Neural cell (in vitro differentiated cells): ENCODE data around the gene CACNA1I. TPM values are rescaled to one million over a fixed set of nuclear protein-coding genes. Genes with fewer than 3 reads are reported as not detected.

Experiments
- H2AFZ ChIP-seq: fragments of 200-600, 300-800 bp; sonication (generic), shearing (Covaris generic); 2 replicates; pipeline ENCODE4 v1.6.0; 2014; ENCODE audit warnings: low read depth, mild to moderate bottlenecking, antibody characterized with exemption, low read length, moderate library complexity
- H3F3A ChIP-seq: fragments of 200-600 bp; shearing (Covaris generic); 2 replicates; pipeline ENCODE4 v1.6.1; 2016; ENCODE audit warnings: mild to moderate bottlenecking, moderate library complexity, mixed read lengths, antibody characterized with exemption, low read length; ENCODE audit not compliant: insufficient read depth, poor library complexity, severe bottlenecking
- H3K27ac ChIP-seq: fragments of 200-600, 300-800 bp; sonication (generic), shearing (Covaris generic); 2 replicates; pipeline ENCODE4 v1.5.1; 2014; ENCODE audit warnings: mild to moderate bottlenecking, low read length, moderate library complexity
- H3K27me3 ChIP-seq: fragments of 300-800, 200-600 bp; sonication (generic), shearing (Covaris generic); 2 replicates; pipeline ENCODE4 v1.6.0; 2014; ENCODE audit warnings: mild to moderate bottlenecking, low read depth, low read length, moderate library complexity; ENCODE audit not compliant: insufficient read depth
- H3K36me3 ChIP-seq: fragments of 300-800, 200-600 bp; sonication (generic), shearing (Covaris generic); 2 replicates; pipeline ENCODE4 v1.5.1; 2014; ENCODE audit warnings: mild to moderate bottlenecking, antibody characterized with exemption, low read length, moderate library complexity; ENCODE audit not compliant: insufficient read depth
- H3K4me2 ChIP-seq: fragments of 300-800, 200-600 bp; sonication (generic), shearing (Covaris generic); 2 replicates; pipeline ENCODE4 v1.6.0; 2014; ENCODE audit warnings: mild to moderate bottlenecking, low read length
- H3K4me3 ChIP-seq: fragments of 300-800, 200-600 bp; sonication (generic), shearing (Covaris generic); 2 replicates; pipeline ENCODE4 v1.5.1; 2014; ENCODE audit warnings: mild to moderate bottlenecking, low read length, moderate library complexity
- H3K79me2 ChIP-seq: fragments of 200-600 bp; shearing (Covaris generic); replicated peaks from 2 replicates; pipeline ENCODE4 v1.6.0; 2014; ENCODE audit warnings: mild to moderate bottlenecking, low read length, moderate library complexity; ENCODE audit not compliant: insufficient read depth
- H3K9ac ChIP-seq: fragments of 300-800, 200-600 bp; sonication (generic), shearing (Covaris generic); 2 replicates; pipeline ENCODE4 v1.6.1; 2016; ENCODE audit warnings: mild to moderate bottlenecking, low read length, mixed read lengths
- H3K9me2 ChIP-seq: fragments of 200-600 bp; shearing (Covaris generic); 2 replicates; pipeline ENCODE4 v1.6.1; 2016; ENCODE audit warnings: mild to moderate bottlenecking, low read length, mixed read lengths; ENCODE audit not compliant: insufficient read depth
- H3K9me3 ChIP-seq: fragments of 200-600, 300-800 bp; sonication (generic), shearing (Covaris generic); 2 replicates; pipeline ENCODE4 v1.6.1; 2016; ENCODE audit warnings: mild to moderate bottlenecking, mixed run types, low read length, moderate library complexity, mixed read lengths
- H4K20me1 ChIP-seq: fragments of 200-600 bp; shearing (Covaris generic); 2 replicates; pipeline ENCODE4 v1.6.1; 2016; ENCODE audit warnings: mild to moderate bottlenecking, mixed run types; ENCODE audit not compliant: insufficient read depth
- CTCF ChIP-seq: fragments of 450-650 bp; IDR thresholded peaks from 2 replicates; pipeline ENCODE4 v1.5.1; 2014; ENCODE audit warnings: antibody characterized with exemption, mild to moderate bottlenecking, moderate library complexity; ENCODE audit not compliant: poor library complexity, severe bottlenecking
- EP300 ChIP-seq: fragments of 450-650 bp; conservative IDR thresholded peaks from 2 replicates; pipeline ENCODE4 v1.6.1; 2014; ENCODE audit warnings: antibody characterized with exemption, mild to moderate bottlenecking, moderate library complexity; ENCODE audit not compliant: poor library complexity, severe bottlenecking
- EZH2 ChIP-seq: fragments of 200-600, 300-800 bp; shearing (Covaris generic), sonication (generic); IDR thresholded peaks from 2 replicates; pipeline ENCODE4 v1.6.1; 2014; ENCODE audit warnings: antibody characterized with exemption, low read length, borderline replicate concordance, mild to moderate bottlenecking; ENCODE audit not compliant: insufficient read depth, poor library complexity, severe bottlenecking
- MXI1 ChIP-seq: fragments of 450-650 bp; conservative IDR thresholded peaks from 2 replicates; pipeline ENCODE4 v1.6.1; 2014; ENCODE audit warnings: antibody characterized with exemption, mild to moderate bottlenecking; ENCODE audit not compliant: poor library complexity, severe bottlenecking
- POLR2AphosphoS5 ChIP-seq: IDR thresholded peaks from 2 replicates; pipeline ENCODE4 v1.6.1; 2012
- RAD21 ChIP-seq: fragments of 450-650 bp; conservative IDR thresholded peaks from 2 replicates; pipeline ENCODE4 v1.6.1; 2014; ENCODE audit warnings: antibody characterized with exemption, mild to moderate bottlenecking, moderate library complexity
- SMC3 ChIP-seq: fragments of 450-650 bp; conservative IDR thresholded peaks from 2 replicates; pipeline ENCODE4 v1.6.1; 2014; ENCODE audit warnings: antibody characterized with exemption, mild to moderate bottlenecking, moderate library complexity; ENCODE audit not compliant: poor library complexity
- TAF1 ChIP-seq: IDR thresholded peaks from 2 replicates; pipeline ENCODE4 v1.6.1; 2012; ENCODE audit warnings: low read depth
- polyA plus RNA-seq: library from polyadenylated mRNA; depleted of rRNA; stranded (reverse); fragments of >200 nt; gene quantifications from 2 replicates; pipeline ENCODE4 v1.2.3, GENCODE V29; 2014
- TF ChIP-seq, protein P1 (sequence below): IDR thresholded peaks from 2 replicates; pipeline ENCODE4 v1.6.1; 2012; ENCODE audit warnings: borderline replicate concordance

The CACNA1I gene
- polyA plus RNA-seq, 1 donor from 2014 or later: 1.9 TPM

DNA sequence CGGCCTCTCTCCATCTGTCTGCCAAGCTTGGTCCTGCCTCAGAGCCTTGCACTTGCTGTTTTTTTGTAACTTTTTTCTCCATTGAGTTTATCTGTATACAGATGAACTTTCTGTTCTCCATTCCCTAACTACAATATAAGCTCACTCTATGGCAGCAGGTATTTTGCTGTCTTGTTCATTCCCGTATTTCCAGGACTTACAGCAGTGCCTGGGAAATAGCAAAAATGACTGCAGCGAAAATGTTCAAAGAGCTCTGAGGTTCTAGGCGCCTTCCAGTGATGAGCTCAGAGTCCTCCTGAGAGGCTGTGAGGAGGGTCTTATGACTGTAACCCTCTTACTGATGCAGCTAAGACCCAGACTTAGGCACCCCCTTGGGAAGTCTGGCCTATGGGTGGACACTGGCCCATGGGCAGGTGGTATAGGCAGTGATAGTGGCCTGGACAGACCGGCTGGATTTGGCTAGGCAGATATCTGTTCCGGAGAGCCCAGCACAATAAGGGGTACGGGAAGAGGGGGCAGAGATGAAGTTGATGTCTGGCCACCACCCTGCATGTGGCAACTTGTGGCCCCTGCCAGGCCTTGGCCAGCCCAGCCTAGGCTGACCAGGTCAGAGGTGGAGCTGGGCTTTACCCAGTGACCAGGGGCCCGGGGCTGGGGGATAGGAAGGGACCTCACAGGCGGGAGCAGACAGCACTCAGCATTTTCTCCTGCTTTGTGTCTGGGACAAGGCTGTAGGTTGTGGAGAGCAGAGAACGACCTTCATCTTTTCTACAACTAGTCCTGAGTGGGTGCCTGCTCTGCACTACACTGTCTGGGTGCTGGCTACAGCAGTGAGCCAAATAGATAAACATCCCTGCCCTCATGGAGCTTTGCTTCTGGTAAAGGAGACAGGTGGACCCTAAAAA is 45.5 kb upstream of the CACNA1I start:
- H3K36me3 ChIP-seq: peaks cover 4% of the 10 kb centered on the region
- TF ChIP-seq, protein P1, sequence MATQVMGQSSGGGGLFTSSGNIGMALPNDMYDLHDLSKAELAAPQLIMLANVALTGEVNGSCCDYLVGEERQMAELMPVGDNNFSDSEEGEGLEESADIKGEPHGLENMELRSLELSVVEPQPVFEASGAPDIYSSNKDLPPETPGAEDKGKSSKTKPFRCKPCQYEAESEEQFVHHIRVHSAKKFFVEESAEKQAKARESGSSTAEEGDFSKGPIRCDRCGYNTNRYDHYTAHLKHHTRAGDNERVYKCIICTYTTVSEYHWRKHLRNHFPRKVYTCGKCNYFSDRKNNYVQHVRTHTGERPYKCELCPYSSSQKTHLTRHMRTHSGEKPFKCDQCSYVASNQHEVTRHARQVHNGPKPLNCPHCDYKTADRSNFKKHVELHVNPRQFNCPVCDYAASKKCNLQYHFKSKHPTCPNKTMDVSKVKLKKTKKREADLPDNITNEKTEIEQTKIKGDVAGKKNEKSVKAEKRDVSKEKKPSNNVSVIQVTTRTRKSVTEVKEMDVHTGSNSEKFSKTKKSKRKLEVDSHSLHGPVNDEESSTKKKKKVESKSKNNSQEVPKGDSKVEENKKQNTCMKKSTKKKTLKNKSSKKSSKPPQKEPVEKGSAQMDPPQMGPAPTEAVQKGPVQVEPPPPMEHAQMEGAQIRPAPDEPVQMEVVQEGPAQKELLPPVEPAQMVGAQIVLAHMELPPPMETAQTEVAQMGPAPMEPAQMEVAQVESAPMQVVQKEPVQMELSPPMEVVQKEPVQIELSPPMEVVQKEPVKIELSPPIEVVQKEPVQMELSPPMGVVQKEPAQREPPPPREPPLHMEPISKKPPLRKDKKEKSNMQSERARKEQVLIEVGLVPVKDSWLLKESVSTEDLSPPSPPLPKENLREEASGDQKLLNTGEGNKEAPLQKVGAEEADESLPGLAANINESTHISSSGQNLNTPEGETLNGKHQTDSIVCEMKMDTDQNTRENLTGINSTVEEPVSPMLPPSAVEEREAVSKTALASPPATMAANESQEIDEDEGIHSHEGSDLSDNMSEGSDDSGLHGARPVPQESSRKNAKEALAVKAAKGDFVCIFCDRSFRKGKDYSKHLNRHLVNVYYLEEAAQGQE: no peak
- TF ChIP-seq SMC3: no peak
- no peak for TF ChIP-seq RAD21
- no peak for TF ChIP-seq CTCF
- TF ChIP-seq EZH2: no peak
- TF ChIP-seq POLR2AphosphoS5: no peak
- TF ChIP-seq MXI1: no peak
- TF ChIP-seq EP300: no peak
- no peak for TF ChIP-seq TAF1
- peaks cover 37% of the 10 kb centered on the region for H4K20me1 ChIP-seq
- H3F3A ChIP-seq: no peaks in the 10 kb centered on the region
- peaks cover 59% of the 10 kb centered on the region for H3K79me2 ChIP-seq
- H3K9ac ChIP-seq: no peak overlapping the region
- no peaks in the 10 kb centered on the region for H3K9me3 ChIP-seq
- H3K27me3 ChIP-seq: no peaks in the 10 kb centered on the region
- H3K4me2 ChIP-seq: no peak overlapping the region
- no peak overlapping the region for H3K27ac ChIP-seq
- H2AFZ ChIP-seq: no peak overlapping the region
- no peaks in the 10 kb centered on the region for H3K9me2 ChIP-seq
- peak overlapping the region; percentile 45 for H3K4me3 ChIP-seq

DNA sequence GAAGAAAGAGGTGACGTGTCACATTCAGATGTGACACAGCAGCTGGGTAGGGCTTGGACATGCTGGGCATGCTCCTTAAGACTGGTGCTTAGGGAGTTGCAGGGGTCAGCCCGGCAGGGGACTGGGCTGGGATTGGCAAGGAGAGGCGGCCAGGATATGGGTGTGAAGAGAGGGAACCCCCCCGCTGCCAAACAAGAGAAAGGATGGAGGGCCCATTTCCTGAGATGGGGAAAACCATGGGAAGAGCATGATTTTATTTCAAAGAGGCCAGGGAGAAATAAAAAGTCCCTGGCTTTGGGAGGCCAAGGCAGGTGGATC is 44.9 kb upstream of the CACNA1I start:
- Histone ChIP-seq H2AFZ (no peak overlapping the region), H3K79me2 (peaks cover 57% of the 10 kb centered on the region), H3K36me3 (peaks cover 4% of the 10 kb centered on the region), H3K4me3 (no peak overlapping the region), H3K9me2 (no peaks in the 10 kb centered on the region), H3K27ac (no peak overlapping the region), H3K27me3 (no peaks in the 10 kb centered on the region), H3K9me3 (no peaks in the 10 kb centered on the region), H3K9ac (no peak overlapping the region), H3K4me2 (no peak overlapping the region), H3F3A (no peaks in the 10 kb centered on the region), H4K20me1 (peaks cover 37% of the 10 kb centered on the region)
- TF ChIP-seq CTCF (no peak), EP300 (no peak), MXI1 (no peak), TAF1 (no peak), POLR2AphosphoS5 (no peak), RAD21 (no peak), SMC3 (no peak), EZH2 (no peak)
- TF ChIP-seq, protein P1: no peak
